Measurements from ENCODE around the gene SLC25A26. TPM values are rescaled to one million over a fixed set of nuclear protein-coding genes. Genes with fewer than 3 reads are reported as not detected.

SLC25A26 gene
- 10 to 100 TPM; 21.9 to 27.0 (median 23.5) TPM for polyA plus RNA-seq (ENCODE audit: insufficient read length in 4 of 4)

- peak; percentile 87 to 97 (median 90) for DNase-seq (ENCODE audit: low read depth in 4 of 4, low spot score in 2 of 4)
These were observed at the start of gene SLC25A26 for GRCh38 chr3:66220602-66221377. Gene SLC25A26 (plus strand): TSS chr3:66221001. CDS start chr3:66221095, 94 bp downstream.

GRCh38 chr3:66172394-66172793, 48.4 kb upstream of the SLC25A26 start:
- no peak for DNase-seq (ENCODE audit: low read depth in 4 of 4, low spot score in 2 of 4)

- no peak for DNase-seq (ENCODE audit: low read depth in 4 of 4, low spot score in 2 of 4)
These were observed 43.8 kb upstream of the SLC25A26 start for GRCh38 chr3:66177026-66177425.

- no peak for DNase-seq (ENCODE audit: low read depth in 4 of 4, low spot score in 2 of 4)
These were observed 42.6 kb upstream of the SLC25A26 start for GRCh38 chr3:66178206-66178605.

- DNase-seq (ENCODE audit: low read depth in 4 of 4, low spot score in 2 of 4), result no peak
These were observed 41.0 kb upstream of the SLC25A26 start for GRCh38 chr3:66179793-66180192.

DNA sequence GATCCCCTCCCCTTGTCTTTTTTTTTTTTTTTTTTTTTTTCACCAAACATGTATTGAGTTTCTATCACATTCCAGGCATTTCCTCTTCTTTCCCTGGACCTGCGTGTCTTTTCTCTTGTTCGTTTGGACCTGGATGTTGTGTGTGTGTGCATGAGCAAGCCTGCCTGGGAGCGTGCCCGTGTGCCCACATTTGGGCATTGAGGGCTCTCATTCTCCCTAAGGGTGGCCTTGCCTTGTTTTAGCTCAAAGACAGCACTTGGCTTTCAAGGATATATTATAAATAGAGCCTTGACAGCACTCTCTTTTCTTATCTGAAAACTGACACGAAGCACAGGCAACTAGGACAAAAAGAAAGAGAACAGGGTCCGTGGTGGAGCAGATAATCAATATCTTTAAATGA, 39.0 kb upstream of the SLC25A26 start:
- DNase-seq (ENCODE audit: low read depth in 4 of 4, low spot score in 2 of 4), result no peak

DNA sequence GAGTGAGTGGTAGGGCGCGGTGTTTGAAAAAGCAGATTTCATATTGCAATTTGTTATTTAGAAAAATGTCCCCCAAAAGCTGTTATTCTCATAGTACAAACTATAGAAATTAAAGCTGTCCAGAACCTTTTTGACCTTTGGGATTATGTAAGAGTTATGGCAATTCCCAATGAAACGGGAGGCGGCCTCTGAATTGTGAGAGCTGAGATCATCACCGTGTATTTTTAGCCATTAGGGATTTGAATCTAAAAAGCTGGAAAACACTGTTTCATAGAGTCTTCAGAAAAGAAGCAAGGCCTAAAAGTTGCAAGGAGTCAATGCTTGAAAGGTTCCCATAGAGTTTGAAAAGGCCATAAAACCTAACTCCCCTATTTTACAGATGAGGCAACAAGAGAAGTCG, 38.6 kb upstream of the SLC25A26 start:
- DNase-seq (ENCODE audit: low read depth in 4 of 4, low spot score in 2 of 4), result no peak

DNA sequence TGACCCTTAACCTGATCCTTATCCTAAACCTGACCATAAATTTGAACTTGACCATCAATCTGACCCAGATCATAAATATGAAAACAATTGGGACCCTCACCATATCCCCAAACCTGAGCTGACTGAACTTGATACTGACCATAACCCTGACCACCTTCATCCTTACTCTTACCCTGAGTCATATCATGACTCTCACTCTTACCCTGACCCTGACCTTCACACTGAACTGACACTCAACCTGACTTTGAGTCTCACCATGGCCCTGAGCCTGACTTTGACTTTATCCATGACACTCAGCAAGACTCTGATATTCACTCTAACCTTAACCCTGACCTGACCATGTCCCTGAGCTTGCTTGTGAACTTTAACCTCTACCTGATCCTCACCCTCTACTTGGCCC, 34.3 kb upstream of the SLC25A26 start:
- no peak for DNase-seq (ENCODE audit: low read depth in 4 of 4, low spot score in 2 of 4)

- peak in 3 of 4 donors; percentile 22 to 46 (median 29) for DNase-seq (ENCODE audit: low read depth in 4 of 4, low spot score in 2 of 4)
These were observed 25.4 kb upstream of the SLC25A26 start for GRCh38 chr3:66195347-66195783.

DNA sequence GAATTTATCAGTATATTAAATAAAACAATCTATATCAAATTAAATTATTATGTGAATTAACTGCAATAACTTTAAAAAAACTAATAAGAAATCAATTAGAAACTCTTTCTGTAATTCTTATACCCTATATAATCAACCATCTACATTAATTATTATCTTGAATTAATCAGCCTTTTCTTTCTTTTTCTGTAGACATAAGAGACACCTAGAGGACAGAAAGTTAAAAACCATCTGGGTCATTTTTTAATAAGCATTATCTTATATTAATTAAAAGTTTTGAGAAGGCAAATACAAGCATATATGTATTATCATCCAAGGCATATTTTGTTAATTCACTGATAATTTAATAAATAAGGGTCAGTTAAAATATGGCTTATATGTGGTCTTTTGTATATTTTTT, 24.2 kb upstream of the SLC25A26 start:
- no peak for DNase-seq (ENCODE audit: low read depth in 4 of 4, low spot score in 2 of 4)

DNA sequence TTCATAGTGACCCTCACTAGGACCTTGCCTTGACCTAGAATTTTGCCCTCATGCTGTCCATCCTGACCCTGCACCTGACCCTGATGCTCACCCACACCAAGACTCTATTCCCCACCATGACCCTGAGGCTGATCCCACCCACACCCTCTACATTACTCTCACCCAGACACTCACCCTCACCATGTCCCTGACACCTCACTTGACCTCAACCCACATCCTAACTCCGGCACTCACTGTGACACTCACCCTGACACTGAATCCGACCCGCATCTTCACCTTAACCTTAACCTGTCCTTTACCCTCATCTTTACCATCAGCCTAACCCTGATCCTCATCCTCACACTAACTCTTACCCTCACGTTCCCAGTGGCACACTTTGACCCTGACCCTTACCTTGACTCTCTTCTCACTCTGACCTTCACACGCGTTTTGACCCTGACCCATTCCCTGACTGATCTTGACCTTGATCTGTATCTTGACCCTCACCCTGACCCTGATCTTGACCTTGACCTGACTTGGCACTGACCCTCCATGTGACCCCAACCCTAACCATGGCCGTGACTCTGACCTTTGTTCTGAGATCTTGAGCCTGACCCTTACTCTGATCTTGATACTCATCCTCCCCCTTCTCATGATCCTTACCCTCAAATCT, 22.2 kb upstream of the SLC25A26 start:
- no peak for DNase-seq (ENCODE audit: low read depth in 4 of 4, low spot score in 2 of 4)

GRCh38 chr3:66199089-66199473, 21.7 kb upstream of the SLC25A26 start:
- DNase-seq (ENCODE audit: low read depth in 4 of 4, low spot score in 2 of 4), result no peak

DNA sequence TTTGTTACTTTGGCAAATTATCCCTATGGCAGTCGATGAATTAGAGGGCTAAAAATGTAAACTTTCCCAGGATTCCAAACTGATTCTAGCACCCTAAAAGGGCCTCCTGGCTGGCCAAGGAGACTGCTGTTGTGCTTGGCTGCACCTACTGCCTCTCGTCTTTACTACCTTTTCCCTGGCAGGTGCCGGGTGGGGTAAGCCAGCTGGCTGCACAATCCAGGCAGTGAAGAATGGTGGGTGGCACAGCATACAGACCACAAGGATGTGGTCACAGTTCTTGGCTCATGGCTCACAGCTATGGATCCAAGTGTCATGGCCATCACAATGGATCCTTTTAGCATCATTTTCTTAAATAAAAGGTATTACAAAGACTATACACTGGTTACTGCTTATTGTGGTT, 20.7 kb upstream of the SLC25A26 start:
- no peak for DNase-seq (ENCODE audit: low read depth in 4 of 4, low spot score in 2 of 4)

DNA sequence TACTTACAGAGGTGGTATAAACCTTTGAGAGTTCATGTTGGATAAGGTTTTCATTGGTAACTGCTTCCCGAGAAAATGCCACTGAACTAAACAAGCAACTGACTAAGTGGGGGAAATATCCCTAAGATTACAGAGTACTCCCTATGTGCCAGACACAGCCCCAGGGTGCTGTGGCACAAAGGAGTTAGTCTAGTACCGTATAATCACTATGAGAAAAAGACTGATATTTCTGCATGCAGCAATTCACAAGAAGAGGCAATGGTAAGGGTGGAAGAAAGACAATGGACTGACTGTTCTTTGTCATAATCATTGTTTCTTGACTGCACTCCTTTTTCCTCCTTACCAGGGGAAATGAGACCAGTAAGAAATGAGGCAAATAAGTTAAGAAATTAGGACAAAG, 20.0 kb upstream of the SLC25A26 start:
- no peak for DNase-seq (ENCODE audit: low read depth in 4 of 4, low spot score in 2 of 4)

GRCh38 chr3:66203275-66203674, 17.5 kb upstream of the SLC25A26 start:
- no peak for DNase-seq (ENCODE audit: low read depth in 4 of 4, low spot score in 2 of 4)

GRCh38 chr3:66206806-66207205, 14.0 kb upstream of the SLC25A26 start:
- DNase-seq (ENCODE audit: low read depth in 4 of 4, low spot score in 2 of 4), result no peak

DNA sequence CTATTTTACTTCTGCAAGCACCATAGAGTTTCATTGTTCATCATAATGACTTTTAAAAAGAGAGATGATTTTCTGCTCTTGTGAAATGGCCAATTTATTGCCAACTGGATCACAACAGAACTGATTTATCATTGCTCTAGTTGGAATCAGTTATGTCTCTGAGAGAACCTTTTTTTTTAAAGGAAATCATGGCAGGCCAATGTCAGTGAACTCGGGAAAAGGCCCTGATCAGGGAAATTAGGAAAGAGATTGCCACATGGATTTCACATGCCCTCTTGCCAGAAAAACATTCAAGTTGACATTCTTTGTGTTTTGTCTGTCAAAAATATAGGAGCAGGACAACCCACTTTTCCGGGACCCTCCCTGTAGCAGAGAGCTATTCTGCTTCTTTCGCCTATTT, 12.6 kb upstream of the SLC25A26 start:
- no peak for DNase-seq (ENCODE audit: low read depth in 4 of 4, low spot score in 2 of 4)

DNA sequence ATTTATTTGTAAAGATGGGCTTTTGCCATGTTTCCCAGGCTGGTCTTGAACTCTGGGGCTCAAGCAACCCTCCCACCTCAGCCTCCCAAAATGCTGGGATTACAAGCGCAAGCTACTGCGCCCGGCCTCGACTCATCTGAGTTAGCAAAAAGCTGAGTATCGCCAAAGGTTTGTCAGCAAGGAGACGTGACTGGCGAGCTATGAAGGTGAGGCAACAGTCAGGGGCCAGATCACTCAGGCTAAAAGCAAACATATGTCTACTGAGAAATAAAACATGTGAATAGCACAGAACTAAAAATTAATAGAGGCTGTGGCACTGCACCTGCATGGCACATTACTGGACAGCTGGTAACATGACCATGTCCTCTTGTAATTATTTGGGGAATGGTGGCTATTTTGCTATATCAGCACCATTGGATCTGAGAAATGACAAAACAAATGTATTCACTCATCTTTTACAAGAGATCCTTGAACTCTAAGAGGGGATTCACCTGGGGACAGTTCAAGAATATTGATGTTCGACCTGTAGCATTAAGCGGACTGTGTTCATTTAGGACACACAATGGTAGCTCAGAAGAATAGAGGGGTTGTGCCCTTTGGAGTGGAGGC, 10.0 kb upstream of the SLC25A26 start:
- no peak for DNase-seq (ENCODE audit: low read depth in 4 of 4, low spot score in 2 of 4)

DNA sequence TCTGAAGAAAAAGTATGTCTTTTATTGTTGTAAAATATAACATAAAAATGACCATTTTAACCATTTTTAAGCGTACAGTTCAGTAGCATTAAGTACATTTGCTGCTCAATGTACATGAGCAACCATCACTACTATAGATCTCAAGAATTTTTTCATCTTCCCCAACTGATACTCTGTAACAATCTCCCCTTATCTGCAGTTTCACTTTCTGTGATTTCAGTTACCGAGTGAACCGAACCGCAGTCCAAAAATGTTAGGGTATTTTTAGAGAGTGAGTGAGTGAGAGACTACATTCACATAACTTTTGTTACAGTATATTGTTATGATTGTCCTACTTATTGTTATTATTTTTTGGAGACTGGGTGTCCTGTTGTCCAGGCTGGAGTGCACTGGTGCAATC, 9.0 kb upstream of the SLC25A26 start:
- DNase-seq (ENCODE audit: low read depth in 4 of 4, low spot score in 2 of 4), result no peak

DNA sequence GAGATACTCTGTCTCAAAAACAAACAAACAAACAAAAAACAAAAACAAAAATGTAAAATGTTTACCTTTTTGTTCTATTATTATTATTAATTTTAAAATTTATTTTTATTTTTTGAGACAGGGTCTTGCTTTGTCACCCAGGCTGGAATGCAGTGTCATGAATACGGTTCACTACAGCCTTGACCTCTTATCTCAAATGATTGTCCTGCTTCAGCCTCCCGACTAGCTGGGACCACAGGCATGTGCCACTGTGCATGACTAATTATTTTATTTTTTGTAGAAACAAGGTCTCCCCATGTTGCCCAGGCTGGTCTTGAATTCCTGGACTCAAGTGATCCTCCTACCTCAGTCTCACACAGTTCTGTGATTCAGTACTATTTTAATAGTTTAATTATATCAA, 5.7 kb upstream of the SLC25A26 start:
- DNase-seq (ENCODE audit: low read depth in 4 of 4, low spot score in 2 of 4), result no peak

DNA sequence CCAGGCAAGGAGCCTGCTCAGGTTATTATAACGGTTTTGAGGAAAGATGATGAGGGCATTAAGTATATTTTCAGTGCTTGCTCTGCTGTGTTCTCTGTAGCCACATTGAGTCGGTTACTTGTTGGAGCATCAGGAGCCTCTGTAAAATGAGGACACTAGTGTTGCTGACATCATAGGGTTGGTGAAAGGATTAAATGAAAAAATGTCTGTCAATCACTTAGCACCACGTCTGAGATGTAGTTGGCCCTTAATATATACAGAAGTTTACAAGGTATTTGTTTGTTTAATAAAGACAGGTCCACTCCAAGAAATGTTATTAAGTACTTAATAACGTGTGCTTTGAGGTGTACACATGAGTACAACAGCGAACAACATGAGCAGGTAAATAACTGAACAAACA, 735 bp upstream of the SLC25A26 start:
- no peak for DNase-seq (ENCODE audit: low read depth in 4 of 4, low spot score in 2 of 4)

- DNase-seq (ENCODE audit: low read depth in 4 of 4, low spot score in 2 of 4), result no peak
These were observed 3.4 kb downstream of the SLC25A26 start for GRCh38 chr3:66224220-66224619.

All from left renal cortex interstitium (tissue), 4 donors.